Panc1 (cell line): ENCODE results near the gene GDPD5. TPM values are rescaled to one million over a fixed set of nuclear protein-coding genes. Genes with fewer than 3 reads are reported as not detected.

Experiments
- ATAC-seq: fragments of 200-7000 bp; cut with Tn5 transposase; 2 replicates; pipeline ENCODE4 v1.9.1; 2020; ENCODE audit warnings: mild to moderate bottlenecking, moderate library complexity
- BruUV-seq: library from RNA; stranded (reverse); fragments of 400-500 nt; replicated peaks from 2 replicates; lab custom pipeline; 2021; lab: Mats Ljungman, UMichigan
- CTCF ChIA-PET: fragments of 300-600 bp; sonication (Branson Sonifier 250); formaldehyde crosslinking; loops from one replicate; lab custom pipeline; 2022; ENCODE audit warnings: antibody characterized with exemption; lab: Charles Lee
- POLR2A ChIA-PET: fragments of 300-600 bp; sonication (Branson Sonifier 250); formaldehyde crosslinking; loops from one replicate; lab custom pipeline; 2022; ENCODE audit warnings: antibody characterized with exemption; lab: Charles Lee
- DNase-seq: peaks from one replicate; pipeline ENCODE4 v3.0.0-alpha.2; 2010; ENCODE audit warnings: low read depth, low spot score
- H3K27ac ChIP-seq: 2 replicates; pipeline ENCODE4 v1.5.1; 2011; ENCODE audit warnings: mild to moderate bottlenecking, low read length, inconsistent platforms
- H3K27me3 ChIP-seq: fragments of 200-500 bp; sonication (Bioruptor generic); 2 replicates; pipeline ENCODE4 v1.6.0; 2014; ENCODE audit warnings: low read length, inconsistent platforms; ENCODE audit not compliant: control insufficient read depth, insufficient read depth
- H3K36me3 ChIP-seq: fragments of 200-500 bp; sonication (Bioruptor generic); 2 replicates; pipeline ENCODE4 v1.5.1; 2014; ENCODE audit warnings: inconsistent platforms, mild to moderate bottlenecking, low read length, moderate library complexity; ENCODE audit not compliant: control insufficient read depth, insufficient read depth
- H3K4me1 ChIP-seq: 2 replicates; pipeline ENCODE4 v1.5.1; 2011; ENCODE audit warnings: inconsistent platforms, mild to moderate bottlenecking, low read length, moderate library complexity; ENCODE audit not compliant: control insufficient read depth, insufficient read depth
- H3K4me3 ChIP-seq, 2 experiments: 2 replicates each; pipeline ENCODE4 v1.5.1; 2011 to 2012; ENCODE audit warnings: low read depth in 2 of 2, low read length in 2 of 2, mild to moderate bottlenecking in 2 of 2, inconsistent platforms in 1 of 2, moderate library complexity in 1 of 2
- H3K9me3 ChIP-seq: fragments of 200-500 bp; sonication (Bioruptor generic); 2 replicates; pipeline ENCODE4 v1.5.1; 2014; ENCODE audit warnings: low read depth, mild to moderate bottlenecking, inconsistent platforms, low read length, moderate library complexity; ENCODE audit not compliant: control insufficient read depth, insufficient read depth
- CTCF ChIP-seq: fragments of 450-650 bp; IDR thresholded peaks from 2 replicates; pipeline ENCODE4 v1.5.1; 2017; ENCODE audit warnings: mild to moderate bottlenecking
- POLR2AphosphoS5 ChIP-seq: IDR thresholded peaks from 2 replicates; pipeline ENCODE4 v1.6.1; 2012; ENCODE audit warnings: mild to moderate bottlenecking, low read depth, low read length, moderate library complexity
- REST ChIP-seq, 2 experiments: IDR thresholded peaks; 2 replicates each; pipeline ENCODE4 v1.6.1; 2011 to 2012; ENCODE audit warnings: low read depth in 2 of 2, control low read depth in 1 of 2, low read length in 1 of 2, mild to moderate bottlenecking in 1 of 2, moderate library complexity in 1 of 2; ENCODE audit not compliant: insufficient read depth in 1 of 2
- SIN3A ChIP-seq: IDR thresholded peaks from 2 replicates; pipeline ENCODE4 v1.6.1; 2012; ENCODE audit warnings: low read depth, mild to moderate bottlenecking, low read length, moderate library complexity, borderline replicate concordance; ENCODE audit not compliant: insufficient read depth
- TCF7L2 ChIP-seq: IDR thresholded peaks from 2 replicates; pipeline ENCODE4 v1.6.1; 2011; ENCODE audit warnings: mild to moderate bottlenecking, low read depth, low read length, inconsistent platforms
- in situ Hi-C: cut with HindIII; loops from 2 replicates; pipeline ENCODE4 v1.10.0; 2016; ENCODE audit warnings: low sequenced_read_pairs, low pct_unique_long_range_greater_than_20kb
- intact Hi-C: fragments of 100-400 bp; cut with micrococcal nuclease; formaldehyde crosslinking; loops from one replicate; pipeline ENCODE4 v1.10.0; 2022; ENCODE audit not compliant: unreplicated experiment
- total RNA-seq: library from RNA; stranded (reverse); gene quantifications from one replicate; pipeline ENCODE4 v1.2.1, GENCODE V29; 2021; ENCODE audit not compliant: unreplicated experiment

The GDPD5 gene
- total RNA-seq, 1 experiment from 2014 or later: 6.0 TPM

GRCh38 chr11:75561426-75562047, 35.8 kb upstream of the GDPD5 start:
- no peak for DNase-seq
- Histone ChIP-seq H3K4me1 (peaks cover 49% of the 10 kb centered on the region), H3K36me3 (peaks cover 3% of the 10 kb centered on the region; the same call in 1 of the 2 replicates), H3K27ac (peak overlapping the region; percentile 99), H3K4me3 (peak overlapping the region; percentile 86 to 89), H3K27me3 (no peaks in the 10 kb centered on the region), H3K9me3 (no peaks in the 10 kb centered on the region)
- intact Hi-C loops (no loop called here), in situ Hi-C loops (no loop called here)
- ATAC-seq: no peak
- BruUV-seq: no TSS peak
- ChIA-PET POLR2A (interaction anchor here (0.6 to 0.7 kb wide), 3 partner anchors 58 to 262 kb away, joined by 3 to 9 read pairs (median 3); no protein-coding TSS in a partner anchor), CTCF (no interaction called here)
- TF ChIP-seq REST (IDR thresholded peaks at IDR 0.05; ENCODE audit: insufficient read depth in 1 of 2, low read depth in 2 of 2, low read length in 1 of 2): no peak
- TF ChIP-seq POLR2AphosphoS5: no peak
- no peak for TF ChIP-seq CTCF
- TF ChIP-seq TCF7L2: no peak
- no peak for TF ChIP-seq SIN3A

GRCh38 chr11:75560644-75561043, 34.9 kb upstream of the GDPD5 start:
- ATAC-seq (no peak), DNase-seq (no peak)
- TF ChIP-seq TCF7L2 (no peak), POLR2AphosphoS5 (no peak), CTCF (no peak), REST (IDR thresholded peaks at IDR 0.05; ENCODE audit: insufficient read depth in 1 of 2, low read depth in 2 of 2, low read length in 1 of 2) (no peak), SIN3A (no peak)
- H3K36me3 ChIP-seq: peaks cover 3% of the 10 kb centered on the region; the same call in 1 of the 2 replicates
- in situ Hi-C loops (no loop called here), intact Hi-C loops (no loop called here)
- no peak overlapping the region for H3K4me3 ChIP-seq
- BruUV-seq: no TSS peak
- H3K4me1 ChIP-seq: peaks cover 49% of the 10 kb centered on the region
- no peak overlapping the region for H3K27ac ChIP-seq
- CTCF ChIA-PET: no interaction called here
- no peaks in the 10 kb centered on the region for H3K27me3 ChIP-seq
- H3K9me3 ChIP-seq: no peaks in the 10 kb centered on the region
- POLR2A ChIA-PET: interaction anchor here (0.6 to 0.7 kb wide), 2 partner anchors 57 to 73 kb away, joined by 3 to 9 read pairs; no protein-coding TSS in a partner anchor
